CD14-positive monocyte (primary cell): ENCODE data around the gene CSNK1G1. TPM values are rescaled to one million over a fixed set of nuclear protein-coding genes. Genes with fewer than 3 reads are reported as not detected.

ENCODE experiments used
- DNase-seq, 3 donors: peaks; one replicate each; pipeline ENCODE4 v3.0.0-alpha.2; 2011 to 2022
- H2AFZ ChIP-seq: 2 replicates; pipeline ENCODE4 v1.6.0; 2012; ENCODE audit warnings: mild to moderate bottlenecking, low read depth, low read length, inconsistent platforms; ENCODE audit not compliant: insufficient read depth, poor library complexity, severe bottlenecking
- H3K27ac ChIP-seq, 2 donors: 1 replicate in 1 of 2; 2 replicates in 1 of 2; pipeline ENCODE4 v1.5.1; 2012 to 2013; ENCODE audit warnings: low read length in 2 of 2, control low read depth in 1 of 2, inconsistent platforms in 1 of 2, low read depth in 1 of 2, mild to moderate bottlenecking in 1 of 2
- H3K27me3 ChIP-seq, 2 donors: one replicate each; pipeline versions ENCODE4 v1.6.0 to v1.6.1; 2011 to 2013; ENCODE audit warnings: low read length in 2 of 2; ENCODE audit not compliant: control insufficient read depth in 2 of 2, insufficient read depth in 2 of 2
- H3K36me3 ChIP-seq, 2 donors: replicated peaks in 1 of 2; 1 replicate in 1 of 2; 2 replicates in 1 of 2; pipeline versions ENCODE4 v1.5.1 to v1.6.1; 2012 to 2013; ENCODE audit warnings: low read length in 2 of 2, control low read depth in 1 of 2, inconsistent platforms in 1 of 2, mild to moderate bottlenecking in 1 of 2; ENCODE audit not compliant: insufficient read depth in 2 of 2, control insufficient read depth in 1 of 2
- H3K4me1 ChIP-seq, 2 donors: 1 replicate in 1 of 2; 2 replicates in 1 of 2; pipeline versions ENCODE4 v1.5.1 to v1.6.1; 2012 to 2013; ENCODE audit warnings: low read length in 2 of 2, control low read depth in 1 of 2, inconsistent platforms in 1 of 2, mild to moderate bottlenecking in 1 of 2, moderate library complexity in 1 of 2; ENCODE audit not compliant: insufficient read depth in 2 of 2, control insufficient read depth in 1 of 2
- H3K4me2 ChIP-seq: replicated peaks from 2 replicates; pipeline ENCODE3; 2012; ENCODE audit warnings: low read length, moderate library complexity, mild to moderate bottlenecking; ENCODE audit not compliant: poor library complexity, severe bottlenecking; ENCODE audit errors: extremely low read depth
- H3K4me3 ChIP-seq, 3 experiments: fragments of 200-600 bp in 1 of 3; sonication (generic) in 1 of 3; replicated peaks in 1 of 3; 1 replicate in 2 of 3; 2 replicates in 1 of 3; pipeline ENCODE4 v1.5.1; 2011 to 2013; ENCODE audit warnings: low read length in 3 of 3, mild to moderate bottlenecking in 3 of 3, control low read depth in 2 of 3, low read depth in 2 of 3, inconsistent platforms in 1 of 3, moderate library complexity in 1 of 3
- H3K79me2 ChIP-seq: 2 replicates; pipeline ENCODE4 v1.6.0; 2012; ENCODE audit warnings: mild to moderate bottlenecking, control low read depth, inconsistent platforms, low read length, moderate library complexity; ENCODE audit not compliant: insufficient read depth
- H3K9ac ChIP-seq: 2 replicates; pipeline ENCODE4 v1.6.0; 2017; ENCODE audit warnings: low read length, mild to moderate bottlenecking; ENCODE audit not compliant: insufficient read depth, poor library complexity, severe bottlenecking
- H3K9me3 ChIP-seq, 2 donors: replicated peaks in 1 of 2; 1 replicate in 1 of 2; 2 replicates in 1 of 2; pipeline versions ENCODE4 v1.5.1 to v1.6.1; 2012 to 2013; ENCODE audit warnings: low read length in 2 of 2, control low read depth in 1 of 2; ENCODE audit not compliant: control insufficient read depth in 1 of 2, insufficient read depth in 1 of 2
- H4K20me1 ChIP-seq: 2 replicates; pipeline ENCODE4 v1.6.0; 2012; ENCODE audit warnings: mild to moderate bottlenecking, low read length, control low read depth, moderate library complexity; ENCODE audit not compliant: insufficient read depth
- H3K27ac Mint-ChIP-seq, 7 donors: one replicate each; pipeline ENCODE4 v1.8.0; 2020; ENCODE audit warnings: mild to moderate bottlenecking in 7 of 7, mixed read lengths in 7 of 7, moderate library complexity in 6 of 7, inconsistent platforms in 2 of 7
- H3K27me3 Mint-ChIP-seq, 3 donors: one replicate each; pipeline ENCODE4 v1.8.0; 2021 to 2022; ENCODE audit warnings: low read depth in 3 of 3, mild to moderate bottlenecking in 3 of 3, mixed read lengths in 3 of 3, moderate library complexity in 3 of 3, inconsistent platforms in 1 of 3
- H3K36me3 Mint-ChIP-seq, 2 donors: one replicate each; pipeline ENCODE4 v1.8.0; 2020; ENCODE audit warnings: mixed read lengths in 2 of 2, inconsistent platforms in 1 of 2, mild to moderate bottlenecking in 1 of 2
- H3K4me1 Mint-ChIP-seq: one replicate; pipeline ENCODE4 v1.8.0; 2020; ENCODE audit warnings: mild to moderate bottlenecking, mixed read lengths
- H3K4me3 Mint-ChIP-seq, 2 donors: one replicate each; pipeline ENCODE4 v1.8.0; 2020; ENCODE audit warnings: mild to moderate bottlenecking in 2 of 2, mixed read lengths in 2 of 2, moderate library complexity in 1 of 2
- H3K9me3 Mint-ChIP-seq, 7 donors: one replicate each; pipeline ENCODE4 v1.8.0; 2020 to 2022; ENCODE audit warnings: mixed read lengths in 7 of 7, mild to moderate bottlenecking in 6 of 7, moderate library complexity in 6 of 7, inconsistent platforms in 2 of 7
- WGBS: methylation state at CpG from one replicate; pipeline ENCODE4 v1.1.5; 2013; ENCODE audit warnings: missing lambda C conversion rate; ENCODE audit not compliant: insufficient coverage; 5-methylcytosine and 5-hydroxymethylcytosine counted together
- intact Hi-C, 2 donors: fragments of 100-400 bp; cut with micrococcal nuclease; formaldehyde crosslinking; loops; one replicate each; pipeline versions ENCODE4 v1.15.0 to v1.15.1; 2023
- polyA plus RNA-seq, 3 donors: library from polyadenylated mRNA; depleted of rRNA in 1 of 3; unstranded in 2 of 3; stranded (reverse) in 1 of 3; fragments of 300-500 nt in 2 of 3; fragments of >200 nt in 1 of 3; fragmentation: Illumina TruSeq in 2 of 3; gene quantifications; 1 replicate in 2 of 3; 2 replicates in 1 of 3; pipeline ENCODE4 v1.2.3, GENCODE V29; 2012 to 2021
- TF ChIP-seq, protein P1 (sequence below): fragments of 200-600 bp; IDR thresholded peaks from one replicate; pipeline ENCODE4 v1.8.0; 2022; ENCODE audit warnings: antibody characterized with exemption, mild to moderate bottlenecking

Gene CSNK1G1
- polyA plus RNA-seq, 3 donors, result 4.3 to 8.6 (median 7.7) TPM

DNA sequence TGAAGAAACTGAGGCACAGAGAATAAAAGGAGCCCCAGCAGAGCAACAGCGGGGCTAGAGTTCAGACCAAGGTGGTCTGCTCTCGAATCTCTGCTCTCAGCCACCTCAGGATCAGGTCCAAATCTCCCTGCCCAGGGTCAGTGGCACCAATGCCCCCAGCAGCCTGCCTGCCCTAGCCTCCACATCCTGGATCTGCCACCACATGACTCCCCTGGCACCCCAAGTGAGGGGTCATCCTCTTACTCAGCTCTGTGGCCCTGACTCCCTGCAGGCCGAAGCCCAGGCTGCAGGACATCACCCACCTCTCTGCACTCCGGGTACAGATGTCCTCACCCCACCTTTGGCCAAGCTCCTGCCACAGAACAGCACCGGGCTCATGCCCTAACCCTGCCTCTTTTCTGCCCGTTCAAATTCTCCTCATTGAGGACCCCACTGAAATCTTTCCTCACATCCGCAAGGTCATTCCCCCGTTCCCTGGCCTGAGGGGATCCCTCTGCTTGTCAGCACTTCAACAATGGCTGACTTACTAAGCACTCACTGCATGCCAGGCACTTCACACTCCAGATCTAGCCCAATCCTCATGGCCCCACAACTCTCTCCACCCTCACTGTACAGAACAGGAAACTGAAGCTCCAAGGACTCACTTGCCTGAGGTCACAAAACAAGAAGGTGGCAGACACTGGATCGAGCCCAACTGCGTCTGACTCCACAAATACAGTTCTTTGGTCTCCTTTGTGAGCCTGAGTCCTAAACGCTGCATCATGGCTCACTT is 197.4 kb downstream of the CSNK1G1 start:
- Histone ChIP-seq H3K9me3 (no peaks in the 10 kb centered on the region), H4K20me1 (peaks cover 80% of the 10 kb centered on the region), H3K36me3 (peaks cover 64 to 65% of the 10 kb centered on the region in 2 donors), H2AFZ (no peak overlapping the region), H3K4me1 (peaks cover 12 to 20% of the 10 kb centered on the region in 2 donors), H3K4me3 (no peak overlapping the region), H3K27me3 (no peaks in the 10 kb centered on the region), H3K4me2 (no peak overlapping the region), H3K27ac (peak overlapping the region in 1 of 2 donors; percentile 36), H3K9ac (no peak overlapping the region), H3K79me2 (peaks cover 49% of the 10 kb centered on the region)
- Mint-ChIP-seq H3K36me3 (peaks cover 58 to 71% of the 10 kb centered on the region in 2 donors), H3K27me3 (peaks cover 0 to under 1% (median under 1%) of the 10 kb centered on the region in 3 donors), H3K4me1 (peaks cover 24% of the 10 kb centered on the region), H3K9me3 (no peaks in the 10 kb centered on the region), H3K4me3 (no peak overlapping the region), H3K27ac (peak overlapping the region in 5 of 7 donors; percentile 34 to 71 (median 41))
- DNase-seq, result no peak
- intact Hi-C loops, result no loop called here
- 97% methylated on average over 10 of the region's 11 CpGs for WGBS
- TF ChIP-seq, protein P1, sequence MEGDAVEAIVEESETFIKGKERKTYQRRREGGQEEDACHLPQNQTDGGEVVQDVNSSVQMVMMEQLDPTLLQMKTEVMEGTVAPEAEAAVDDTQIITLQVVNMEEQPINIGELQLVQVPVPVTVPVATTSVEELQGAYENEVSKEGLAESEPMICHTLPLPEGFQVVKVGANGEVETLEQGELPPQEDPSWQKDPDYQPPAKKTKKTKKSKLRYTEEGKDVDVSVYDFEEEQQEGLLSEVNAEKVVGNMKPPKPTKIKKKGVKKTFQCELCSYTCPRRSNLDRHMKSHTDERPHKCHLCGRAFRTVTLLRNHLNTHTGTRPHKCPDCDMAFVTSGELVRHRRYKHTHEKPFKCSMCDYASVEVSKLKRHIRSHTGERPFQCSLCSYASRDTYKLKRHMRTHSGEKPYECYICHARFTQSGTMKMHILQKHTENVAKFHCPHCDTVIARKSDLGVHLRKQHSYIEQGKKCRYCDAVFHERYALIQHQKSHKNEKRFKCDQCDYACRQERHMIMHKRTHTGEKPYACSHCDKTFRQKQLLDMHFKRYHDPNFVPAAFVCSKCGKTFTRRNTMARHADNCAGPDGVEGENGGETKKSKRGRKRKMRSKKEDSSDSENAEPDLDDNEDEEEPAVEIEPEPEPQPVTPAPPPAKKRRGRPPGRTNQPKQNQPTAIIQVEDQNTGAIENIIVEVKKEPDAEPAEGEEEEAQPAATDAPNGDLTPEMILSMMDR, result no peak

DNA sequence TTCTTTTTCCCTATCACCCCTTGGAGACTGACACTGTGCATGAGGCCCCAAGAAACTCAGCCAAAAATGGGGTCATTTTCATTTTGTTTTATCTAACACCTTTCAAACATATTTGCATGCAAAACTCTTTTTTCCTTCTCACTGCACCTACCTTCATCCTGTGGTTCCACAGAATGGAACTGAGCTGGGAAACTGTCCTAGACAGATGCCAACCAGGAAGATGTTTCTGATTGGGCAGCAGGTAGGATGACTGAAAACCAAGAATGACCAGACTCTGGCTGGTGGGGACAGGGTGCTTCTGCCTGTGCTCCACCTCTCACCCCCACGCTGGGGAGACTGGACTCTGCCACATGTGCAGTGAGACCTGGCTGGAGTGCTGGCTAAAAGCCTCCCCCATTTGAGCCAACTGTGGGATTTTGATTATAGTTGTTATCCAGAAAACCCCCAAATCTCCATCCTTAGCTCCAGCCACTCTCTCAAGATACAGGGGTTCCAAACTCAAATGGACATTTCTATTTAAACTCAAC is 198.3 kb downstream of the CSNK1G1 start:
- H3K27ac ChIP-seq, result no peak overlapping the region
- peaks cover 89% of the 10 kb centered on the region for H4K20me1 ChIP-seq
- Mint-ChIP-seq H3K27ac (peak overlapping the region in 2 of 7 donors; percentile 12 to 53), H3K27me3 (peaks cover 9% of the 10 kb centered on the region in 3 donors), H3K36me3 (peaks cover 58 to 71% of the 10 kb centered on the region in 2 donors), H3K9me3 (peaks cover 0 to 3% (median 0%) of the 10 kb centered on the region in 7 donors), H3K4me1 (peaks cover 31% of the 10 kb centered on the region), H3K4me3 (no peak overlapping the region)
- H3K9me3 ChIP-seq, result no peaks in the 10 kb centered on the region
- TF ChIP-seq, protein P1, result no peak
- no peak overlapping the region for H2AFZ ChIP-seq
- WGBS, result no CpG with 5 or more reads among the region's 1 CpG
- H3K9ac ChIP-seq, result no peak overlapping the region
- peaks cover 21 to 28% of the 10 kb centered on the region in 2 donors for H3K4me1 ChIP-seq
- H3K79me2 ChIP-seq, result peaks cover 48% of the 10 kb centered on the region
- H3K4me3 ChIP-seq, result no peak overlapping the region
- H3K4me2 ChIP-seq, result no peak overlapping the region
- peaks cover 4 to 8% of the 10 kb centered on the region in 2 donors for H3K27me3 ChIP-seq
- H3K36me3 ChIP-seq, result peaks cover 64 to 65% of the 10 kb centered on the region in 2 donors
- no peak for DNase-seq
- intact Hi-C loops, result no loop called here
